Left renal cortex interstitium (tissue), 4 donors: ENCODE measurements around the gene CHST1. TPM values are rescaled to one million over a fixed set of nuclear protein-coding genes. Genes with fewer than 3 reads are reported as not detected.

Experiments
- DNase-seq, 4 donors: peaks; one replicate each; pipeline ENCODE4 v3.0.0-alpha.2; 2013; ENCODE audit warnings: low read depth in 4 of 4, low spot score in 2 of 4, missing footprints in 1 of 4
- polyA plus RNA-seq, 4 donors: library from polyadenylated mRNA; unstranded; fragments of 120-200 nt; gene quantifications; one replicate each; pipeline ENCODE4 v1.2.1, GENCODE V29; 2013; ENCODE audit not compliant: insufficient read length in 4 of 4

Gene CHST1
- polyA plus RNA-seq, 4 donors: 6.0 to 15.1 (median 11.2) TPM

- DNase-seq: no peak
Measured at GRCh38 chr11:45661439-45662055, 3.9 kb downstream of the CHST1 start.

- DNase-seq: no peak
Measured at GRCh38 chr11:45660729-45661438, 4.5 kb downstream of the CHST1 start.

- DNase-seq: no peak
Measured at GRCh38 chr11:45659818-45660160, 5.6 kb downstream of the CHST1 start.

GRCh38 chr11:45659031-45659817 lies 6.2 kb downstream of the CHST1 start:
- DNase-seq: no peak

GRCh38 chr11:45658292-45658991 lies 7.0 kb downstream of the CHST1 start:
- peak in 1 of 4 donors; percentile 52 for DNase-seq

GRCh38 chr11:45657496-45658260 lies 7.7 kb downstream of the CHST1 start:
- no peak for DNase-seq

- DNase-seq: no peak
Measured at GRCh38 chr11:45655831-45656230, 9.6 kb downstream of the CHST1 start.

GRCh38 chr11:45655347-45655756 lies 10.1 kb downstream of the CHST1 start:
- peak in 3 of 4 donors; percentile 59 to 77 (median 65) for DNase-seq

GRCh38 chr11:45655012-45655283 lies 10.5 kb downstream of the CHST1 start:
- DNase-seq: no peak

GRCh38 chr11:45654231-45655011 lies 11.0 kb downstream of the CHST1 start:
- peak in 1 of 4 donors; percentile 39 for DNase-seq

- DNase-seq: no peak
Measured at GRCh38 chr11:45653277-45653676, 12.1 kb downstream of the CHST1 start.

GRCh38 chr11:45652781-45653180 lies 12.6 kb downstream of the CHST1 start:
- DNase-seq: no peak

GRCh38 chr11:45651841-45652749 lies 13.3 kb downstream of the CHST1 start:
- no peak for DNase-seq

- DNase-seq: no peak
Measured at GRCh38 chr11:45651156-45651555, 14.3 kb downstream of the CHST1 start.

GRCh38 chr11:45650166-45651095 lies 15.0 kb downstream of the CHST1 start:
- no peak for DNase-seq

- DNase-seq: no peak
Measured at GRCh38 chr11:45649544-45650165, 15.8 kb downstream of the CHST1 start.

- DNase-seq: no peak
Measured at GRCh38 chr11:45648931-45649330, 16.5 kb downstream of the CHST1 start.
